T-helper 1 cell treated with Interleukin-12 subunit alpha and Interleukin-12 subunit beta and Interleukin-4 antibody, amounts not matched to agents 30 ng/mL and 1 ng/mL, for 36 hours (primary cell): ENCODE measurements around the gene SSU72. TPM values are rescaled to one million over a fixed set of nuclear protein-coding genes. Genes with fewer than 3 reads are reported as not detected.

Experiments
- intact Hi-C: fragments of 100-400 bp; cut with micrococcal nuclease; formaldehyde crosslinking; loops from one replicate; pipeline ENCODE4 v1.15.1; 2024
- total RNA-seq: library from RNA; stranded (reverse); gene quantifications from 2 replicates; pipeline ENCODE4 v1.2.3, GENCODE V29; 2022

The SSU72 gene
- total RNA-seq, 1 donor from 2014 or later, result 138 TPM

DNA sequence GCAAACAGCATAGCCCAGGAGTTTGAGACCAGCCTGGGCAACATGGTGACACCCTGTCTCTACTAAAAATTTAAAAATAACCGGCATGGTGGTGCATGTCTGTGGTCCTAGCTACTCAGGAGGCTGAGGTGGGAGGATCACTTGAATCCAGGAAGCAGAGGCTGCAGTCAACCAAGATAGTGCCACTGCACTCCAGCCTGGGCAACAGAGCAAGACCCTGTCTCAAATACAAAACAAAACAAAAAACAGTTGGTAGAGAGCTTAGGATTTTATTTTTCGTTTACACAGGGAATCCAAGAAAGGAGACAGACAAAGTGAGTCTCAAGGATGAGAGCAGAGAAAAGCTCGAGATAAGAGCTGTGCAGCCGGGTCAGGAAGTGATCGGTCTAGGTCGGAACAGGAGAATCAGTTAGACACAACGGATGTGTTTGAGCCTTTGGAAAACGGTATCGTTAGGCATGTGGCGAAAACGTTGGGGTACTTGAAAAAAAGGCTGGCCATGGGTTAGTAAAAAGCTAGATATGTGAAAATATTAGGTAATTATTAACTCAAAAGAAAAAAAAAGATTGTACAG lies 38.9 kb upstream of the SSU72 start:
- intact Hi-C loops, result loop anchor here (2.0 kb wide), 2 partner anchors 17 to 305 kb away; partner anchors contain the start of gene PUSL1

DNA sequence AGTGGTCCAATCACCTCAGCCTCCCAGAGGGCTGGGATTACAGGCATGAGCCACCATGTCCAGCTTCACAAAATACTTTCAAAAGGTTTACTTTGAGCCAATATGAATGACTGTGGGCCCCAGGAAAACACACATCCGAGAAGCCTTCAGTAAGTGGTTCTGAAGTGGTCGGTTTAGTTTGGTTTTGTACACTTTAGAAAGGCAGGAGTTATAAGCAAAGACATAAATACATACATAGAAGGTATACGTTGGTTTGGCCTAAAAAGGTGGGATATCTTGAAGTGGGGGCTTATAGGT lies 37.4 kb upstream of the SSU72 start:
- intact Hi-C loops, result no loop called here

DNA sequence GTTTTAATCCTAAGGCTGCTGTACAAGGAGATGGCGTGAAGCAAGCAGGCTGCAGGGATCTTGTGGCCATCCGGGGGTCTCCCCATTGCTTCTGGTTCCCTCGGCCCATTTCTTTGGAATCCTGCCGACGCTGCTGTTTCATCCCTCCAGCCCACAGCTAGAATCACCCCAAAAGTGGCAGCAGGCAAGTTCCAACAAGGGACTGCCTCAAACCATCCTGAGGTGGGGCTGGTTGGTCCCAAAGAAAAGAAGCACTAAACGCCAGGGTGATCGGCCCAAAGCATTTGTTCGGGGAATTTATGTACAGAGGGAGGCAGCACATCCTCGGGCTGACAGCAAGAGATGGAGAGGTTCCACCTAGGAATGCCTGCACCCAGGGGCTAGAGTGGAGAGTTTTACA lies 36.1 kb upstream of the SSU72 start:
- intact Hi-C loops, result no loop called here

DNA sequence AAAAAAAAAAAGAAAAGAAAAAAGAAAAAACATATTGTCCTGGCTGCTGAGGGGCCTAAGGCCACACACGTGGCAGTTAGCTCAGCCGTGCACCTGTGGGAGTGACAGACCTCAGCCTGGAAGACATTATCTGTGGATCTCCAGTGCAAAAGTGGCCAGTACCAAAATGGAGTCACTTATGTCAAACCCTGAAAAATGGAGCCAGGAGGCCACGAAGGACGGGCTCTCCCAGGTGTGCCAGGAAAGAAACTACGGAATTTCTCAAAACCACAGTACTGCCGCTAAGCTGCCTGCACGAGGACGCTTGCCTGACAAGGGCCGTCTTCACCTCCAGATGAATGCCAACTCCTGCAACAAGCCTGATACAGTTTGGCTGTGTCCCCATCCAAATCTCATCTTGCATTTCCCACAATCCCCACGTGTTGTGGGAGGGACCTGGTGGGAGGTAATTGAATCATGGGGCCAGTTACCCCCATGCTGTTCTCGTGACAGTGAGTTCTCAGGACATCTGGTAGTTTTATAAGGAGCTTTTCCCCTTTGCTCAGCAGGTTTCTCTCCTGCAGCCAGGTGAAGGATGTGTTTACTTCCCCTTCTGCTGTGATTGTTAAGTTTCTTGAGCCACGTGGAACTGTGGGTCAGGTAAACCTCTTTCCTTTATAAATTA lies 35.3 kb upstream of the SSU72 start:
- intact Hi-C loops, result no loop called here

DNA sequence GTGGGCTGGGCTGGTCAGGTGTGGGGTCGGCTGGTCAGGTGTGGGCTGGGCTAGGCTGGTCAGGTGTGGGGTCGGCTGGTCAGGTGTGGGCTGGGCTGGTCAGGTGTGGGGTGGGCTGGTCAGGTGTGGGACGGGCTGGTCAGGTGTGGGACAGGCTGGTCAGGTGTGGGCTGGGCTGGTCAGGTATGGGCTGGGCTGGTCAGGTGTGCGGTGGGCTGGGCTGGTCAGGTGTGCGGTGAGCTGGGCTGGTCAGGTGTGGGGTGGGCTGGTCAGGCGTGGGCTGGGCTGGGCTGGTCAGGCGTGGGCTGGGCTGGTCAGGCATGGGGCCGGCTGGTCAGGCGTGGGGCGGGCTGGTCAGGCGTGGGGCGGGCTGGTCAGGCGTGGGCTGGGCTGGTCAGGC lies 31.6 kb upstream of the SSU72 start:
- intact Hi-C loops, result no loop called here

DNA sequence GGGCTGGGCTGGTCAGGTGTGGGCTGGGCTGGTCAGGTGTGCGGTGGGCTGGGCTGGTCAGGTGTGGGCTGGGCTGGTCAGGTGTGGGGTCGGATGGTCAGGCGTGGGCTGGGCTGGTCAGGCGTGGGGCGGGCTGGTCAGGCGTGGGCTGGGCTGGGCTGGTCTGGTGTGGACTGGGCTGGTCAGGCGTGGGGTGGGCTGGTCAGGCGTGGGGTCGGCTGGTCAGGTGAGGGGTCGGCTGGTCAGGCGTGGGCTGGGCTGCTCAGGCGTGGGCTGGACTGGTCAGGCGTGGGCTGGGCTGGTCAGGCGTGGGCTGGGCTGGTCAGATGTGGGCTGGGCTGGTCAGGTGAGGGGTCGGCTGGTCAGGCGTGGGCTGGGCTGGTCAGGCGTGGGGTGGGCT lies 31.1 kb upstream of the SSU72 start:
- intact Hi-C loops, result no loop called here

DNA sequence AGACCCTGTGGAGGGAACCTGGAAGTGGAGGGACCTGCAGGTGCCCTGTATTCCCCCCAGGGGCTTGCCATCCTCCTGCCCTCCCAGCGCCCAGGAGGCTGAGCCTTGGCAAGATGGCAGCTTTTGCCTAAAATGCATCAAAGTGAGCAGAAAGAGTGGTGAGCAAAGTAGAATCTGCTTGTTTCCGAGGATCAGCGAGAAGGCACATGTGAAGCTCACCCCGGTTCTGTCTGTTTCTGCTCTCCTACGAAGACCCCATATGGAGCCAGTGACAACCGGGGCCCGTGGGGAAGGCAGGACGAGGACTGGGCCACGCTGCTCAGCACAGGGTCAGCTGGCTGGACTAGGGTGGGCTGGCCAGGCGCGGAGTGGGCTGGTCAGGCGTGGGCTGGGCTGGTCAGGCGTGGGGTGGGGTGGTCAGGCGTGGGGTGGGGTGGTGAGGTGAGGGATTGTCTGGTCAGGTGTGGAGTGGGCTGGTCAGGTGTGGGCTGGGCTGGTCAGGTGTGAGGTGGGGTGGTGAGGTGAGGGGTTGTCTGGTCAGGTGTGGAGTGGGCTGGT lies 30.4 kb upstream of the SSU72 start:
- intact Hi-C loops, result no loop called here

DNA sequence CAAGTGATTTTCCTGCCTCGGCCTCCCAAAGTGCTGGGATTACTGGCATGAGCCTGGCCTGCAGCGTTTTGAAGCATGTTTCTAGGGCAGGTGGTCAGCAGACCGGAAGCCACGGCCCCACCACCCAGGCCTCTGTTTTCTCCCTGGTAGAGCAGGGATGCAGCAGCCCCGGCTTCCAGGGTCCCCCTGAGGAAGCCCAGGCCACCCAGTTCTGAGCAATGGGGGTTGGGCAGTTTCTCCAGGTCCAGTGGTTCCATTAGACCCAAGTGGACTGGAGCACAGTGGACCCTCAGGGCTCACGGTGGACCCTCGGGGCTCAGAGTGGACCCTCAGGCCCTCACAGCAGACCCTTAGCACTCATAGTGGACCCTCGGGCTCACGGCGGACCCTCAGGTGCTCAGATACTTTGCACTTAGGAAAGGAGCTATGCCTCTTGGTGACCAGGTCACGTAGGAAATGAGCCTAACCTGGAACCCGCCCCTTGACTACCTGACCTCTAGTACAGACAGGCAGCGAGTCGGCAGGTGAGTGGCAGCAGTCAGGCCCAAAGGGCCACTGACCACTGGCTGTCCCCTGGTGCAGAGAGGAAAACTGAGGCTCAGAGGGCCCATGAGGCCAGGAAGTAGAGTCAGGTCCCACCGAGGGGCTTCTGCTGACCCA lies 29.8 kb upstream of the SSU72 start:
- intact Hi-C loops, result no loop called here

DNA sequence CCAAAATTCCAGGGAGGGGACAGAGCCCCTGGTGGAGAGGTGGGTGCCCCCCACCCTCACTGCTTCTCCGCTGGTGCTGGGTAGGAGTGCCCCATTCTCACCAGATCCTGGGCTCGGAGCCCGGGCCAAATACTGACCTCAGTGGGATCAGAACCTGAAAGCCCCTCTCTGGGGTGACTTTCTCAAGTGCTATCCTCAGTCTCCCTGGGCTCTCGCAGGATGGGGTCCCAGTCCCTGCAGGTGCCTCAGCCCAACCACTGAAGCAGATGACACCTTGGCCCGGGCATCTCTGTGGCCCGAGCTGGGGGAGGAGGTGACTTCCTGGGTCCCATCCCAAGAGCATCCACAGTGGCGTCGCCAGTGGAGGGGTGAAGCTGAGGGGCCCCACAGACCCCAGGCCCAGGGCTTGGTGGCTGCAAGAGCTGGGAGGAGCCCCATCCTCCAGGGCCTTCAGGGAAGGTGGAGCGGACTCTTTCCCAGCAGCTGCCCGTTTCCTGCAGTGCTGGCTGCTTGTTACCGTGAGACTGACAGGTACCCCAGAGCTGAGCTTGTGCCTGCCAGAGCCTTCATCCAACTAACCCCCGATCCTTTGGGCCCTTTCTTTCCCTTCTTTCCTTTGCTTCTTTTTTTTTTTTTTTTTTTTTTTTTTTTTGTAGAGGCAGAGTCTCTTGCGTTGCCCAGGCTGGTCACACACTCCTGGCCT lies 29.2 kb upstream of the SSU72 start:
- intact Hi-C loops, result no loop called here

DNA sequence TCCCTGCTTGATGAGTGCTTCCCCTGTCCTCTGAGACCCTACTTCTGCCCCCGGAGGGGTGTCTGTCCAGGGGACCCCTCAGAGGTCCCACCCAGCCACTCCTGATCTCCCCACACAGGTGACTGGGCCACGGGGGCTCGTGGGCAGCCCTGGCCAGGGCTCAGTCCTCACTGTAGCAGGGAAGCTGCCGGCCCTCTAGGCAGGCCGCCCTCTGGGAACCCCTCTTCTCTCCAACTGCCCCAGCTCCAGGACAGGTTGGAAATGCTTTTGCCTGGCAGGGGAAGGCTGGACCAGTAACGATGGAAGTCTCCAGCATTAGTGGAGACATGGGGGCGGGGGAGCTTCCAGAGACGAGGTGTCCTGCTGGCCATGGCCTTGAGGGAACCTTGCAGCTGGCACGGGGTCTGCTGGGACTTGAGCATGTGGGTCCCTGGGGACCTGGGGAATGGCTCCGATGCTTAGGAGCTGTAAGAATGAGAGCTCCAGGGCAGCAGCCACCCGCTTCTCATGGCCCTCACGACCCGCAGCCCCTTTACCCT lies 28.4 kb upstream of the SSU72 start:
- intact Hi-C loops, result no loop called here

DNA sequence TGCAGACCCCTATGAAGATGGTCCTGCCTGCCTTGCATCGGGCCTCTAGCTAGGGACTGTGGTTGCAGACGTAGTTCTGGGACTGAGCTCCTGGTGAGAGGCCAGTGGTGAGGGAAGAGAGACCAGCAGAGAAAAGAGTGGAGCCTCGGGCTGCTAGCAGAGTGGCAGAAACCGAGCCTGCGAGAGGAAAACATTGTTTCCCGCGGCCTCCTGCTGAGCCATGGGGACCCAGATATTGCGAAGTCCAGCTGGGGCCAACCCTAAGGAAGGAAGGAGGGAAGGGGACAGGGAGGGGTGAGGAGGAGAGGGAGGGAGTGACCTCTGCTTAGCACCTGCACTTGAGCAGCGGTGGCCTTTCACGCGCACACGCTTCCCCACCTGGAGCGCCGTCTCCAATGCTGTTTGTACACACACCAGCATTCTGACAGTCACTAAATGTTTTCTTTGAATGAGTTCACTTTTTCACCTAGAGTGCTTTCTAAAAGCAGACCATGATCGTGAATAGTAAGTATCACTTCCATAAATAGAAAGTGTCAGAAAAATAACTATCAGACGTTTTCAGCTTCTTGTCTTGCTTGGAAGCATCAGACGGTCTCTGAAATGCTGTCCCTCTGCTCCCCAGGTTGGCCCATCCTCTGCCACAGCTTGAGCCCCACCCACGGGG lies 27.8 kb upstream of the SSU72 start:
- intact Hi-C loops, result no loop called here

DNA sequence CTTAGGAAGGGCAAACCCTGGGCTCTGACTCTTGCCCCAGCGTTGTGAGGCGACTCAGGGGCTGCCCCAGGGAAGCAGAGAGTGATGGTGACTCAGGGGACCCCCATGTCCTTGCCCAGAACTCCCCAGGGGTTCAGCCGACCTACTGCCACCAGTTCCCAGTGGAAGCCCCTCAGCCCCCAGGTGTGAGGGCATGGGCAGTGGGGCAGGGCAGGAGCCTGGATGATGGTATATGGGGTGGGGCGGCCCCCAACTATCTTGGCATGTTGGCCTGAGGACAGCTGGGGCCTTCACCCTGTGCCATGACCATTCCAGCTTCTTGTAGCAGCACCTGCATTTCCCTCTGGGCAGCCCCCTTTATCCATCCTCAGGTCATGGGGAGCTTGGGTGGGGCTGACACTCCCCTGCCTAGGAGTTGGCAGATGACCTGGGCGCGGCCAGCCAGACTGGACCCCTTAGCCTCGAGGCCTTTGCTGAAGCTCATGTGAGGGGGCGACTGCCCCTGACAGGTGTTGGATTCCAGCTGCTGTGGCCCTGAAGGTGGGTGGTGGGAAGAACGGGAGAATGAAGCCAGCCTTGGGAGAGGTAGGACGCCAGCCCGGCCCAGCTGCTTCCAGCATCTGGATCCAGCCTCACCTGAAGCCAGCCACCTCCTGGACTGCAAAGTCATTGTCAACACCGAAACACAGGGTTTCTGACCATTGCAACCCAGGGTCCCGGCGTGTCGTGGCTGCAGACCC lies 27.1 kb upstream of the SSU72 start:
- intact Hi-C loops, result no loop called here

DNA sequence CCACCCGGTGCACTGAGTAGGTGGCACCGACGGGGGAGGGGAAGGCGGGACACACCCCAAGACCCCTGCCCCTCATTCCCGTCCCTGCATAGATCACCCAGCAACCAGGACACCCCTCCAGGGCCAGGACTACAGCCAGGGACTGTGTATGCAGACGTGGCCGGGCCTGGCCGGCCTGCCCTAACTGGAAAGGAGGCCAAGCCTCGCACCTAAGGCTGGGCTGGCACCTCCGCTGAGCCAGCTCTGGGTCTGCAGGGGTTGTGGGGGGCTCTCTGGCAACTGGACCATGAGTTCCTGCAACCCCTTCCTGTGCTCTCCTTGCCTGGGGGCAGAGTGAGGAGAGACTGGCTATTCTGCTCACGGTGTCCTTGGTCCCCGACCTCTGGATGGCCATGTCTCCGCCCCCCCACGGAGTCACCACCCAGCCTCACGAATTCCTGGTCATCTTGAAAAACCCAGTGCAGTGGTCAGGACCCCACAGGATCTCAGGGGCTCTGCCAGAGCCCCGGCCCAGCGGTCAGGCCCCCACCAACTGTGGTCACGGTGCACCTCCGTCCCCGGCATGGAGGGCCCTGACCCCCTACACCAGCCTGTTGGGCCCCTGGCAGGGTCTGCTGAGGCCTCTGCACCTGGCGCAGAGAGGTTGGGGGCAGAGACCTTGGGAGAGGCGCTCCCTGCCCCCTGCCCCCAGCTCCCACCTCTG lies 26.3 kb upstream of the SSU72 start:
- intact Hi-C loops, result no loop called here

DNA sequence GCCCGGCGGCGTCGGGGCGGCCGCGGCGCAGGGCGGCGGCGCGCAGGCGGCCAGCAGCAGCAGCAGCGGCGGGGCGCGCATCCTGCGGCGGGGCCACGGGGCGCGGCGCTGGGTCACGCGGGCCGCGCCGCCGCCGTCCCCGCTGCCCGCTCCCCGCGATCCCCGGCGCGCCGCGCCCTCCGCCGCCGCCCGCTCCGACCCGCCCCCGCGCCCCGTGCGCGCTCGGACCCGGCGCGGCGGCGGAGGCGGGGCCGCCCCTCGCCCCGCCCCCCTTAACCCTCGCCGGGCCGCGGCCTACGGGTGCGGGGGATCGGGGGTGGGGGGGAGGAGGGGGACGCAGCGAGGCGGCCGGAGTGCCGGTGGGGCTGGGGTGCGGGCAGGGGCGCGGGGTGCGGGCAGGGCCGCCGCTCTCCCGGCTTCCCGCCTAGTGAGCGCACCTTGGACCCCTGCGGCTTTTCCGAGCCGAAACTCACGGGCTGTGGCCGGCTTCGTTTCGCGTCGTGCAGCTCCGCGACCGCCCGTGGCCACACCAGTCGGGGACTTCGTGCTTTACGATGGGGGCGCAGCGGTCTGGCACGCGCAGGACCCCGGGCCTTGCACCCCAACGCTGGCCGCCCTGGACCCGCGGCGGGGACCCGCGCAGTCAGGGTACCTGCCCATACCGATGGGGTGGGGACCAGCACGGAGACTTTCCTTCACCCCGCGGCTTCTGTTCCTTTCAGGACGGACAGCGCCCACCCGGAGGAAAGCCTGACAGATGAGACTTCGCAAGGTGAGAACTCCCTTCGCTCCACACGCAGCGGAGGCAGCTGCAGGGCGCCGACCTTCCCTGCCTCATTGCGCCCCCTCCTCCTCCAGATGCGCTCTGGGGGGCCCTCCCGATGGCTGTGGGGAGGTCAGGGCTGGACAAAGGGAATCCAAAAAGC lies 25.5 kb upstream of the SSU72 start, which contains the start of gene FNDC10:
FNDC10 (minus strand) TSS at position 201 of the 926 bp plus-strand sequence; CDS start at position 81, 120 bp downstream.
- intact Hi-C loops, result no loop called here

DNA sequence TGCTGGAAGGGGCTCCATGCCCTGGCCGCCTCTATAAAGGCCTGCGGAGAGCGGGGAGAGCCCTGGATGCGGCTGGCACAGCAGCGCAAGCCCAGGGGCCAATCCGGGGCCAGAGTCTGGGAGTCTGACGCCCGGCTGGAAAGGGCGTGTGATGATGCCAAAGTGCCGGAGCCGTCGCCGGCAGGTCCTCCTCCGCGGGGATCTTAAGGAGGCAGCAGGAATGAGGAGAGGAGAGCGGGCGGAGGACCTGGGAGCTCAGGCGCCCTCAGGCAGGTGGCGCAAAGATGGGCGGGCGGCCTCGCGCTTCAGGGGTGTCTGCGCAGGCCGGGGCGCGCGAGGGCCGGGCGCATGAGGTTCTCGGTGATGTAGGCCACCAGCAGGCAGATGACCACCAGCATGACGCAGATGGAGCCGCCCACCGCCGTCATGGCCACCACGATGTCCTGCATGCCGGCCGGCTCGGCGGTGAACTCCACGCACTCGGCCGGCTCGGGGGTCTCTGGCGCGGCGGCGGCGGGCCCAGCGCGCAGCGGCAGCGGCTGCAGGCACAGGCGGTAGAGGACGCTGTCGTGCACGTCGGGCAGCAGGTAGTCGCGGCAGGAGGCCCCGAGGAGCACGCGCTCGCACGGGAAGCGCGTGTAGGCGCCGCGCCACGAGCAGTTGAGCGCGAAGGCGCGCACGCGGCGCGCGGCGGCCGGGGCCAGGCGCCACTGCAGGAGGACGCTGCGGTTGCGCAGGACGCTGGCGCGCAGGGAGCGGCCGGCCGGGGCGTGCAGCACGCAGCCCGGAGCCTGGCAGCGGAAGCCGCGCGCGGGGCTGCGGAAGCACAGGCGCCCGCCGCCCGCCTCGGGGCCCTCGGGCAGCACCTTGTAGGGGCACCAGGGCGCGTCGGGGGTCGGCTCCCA lies 24.6 kb upstream of the SSU72 start:
- intact Hi-C loops, result no loop called here

DNA sequence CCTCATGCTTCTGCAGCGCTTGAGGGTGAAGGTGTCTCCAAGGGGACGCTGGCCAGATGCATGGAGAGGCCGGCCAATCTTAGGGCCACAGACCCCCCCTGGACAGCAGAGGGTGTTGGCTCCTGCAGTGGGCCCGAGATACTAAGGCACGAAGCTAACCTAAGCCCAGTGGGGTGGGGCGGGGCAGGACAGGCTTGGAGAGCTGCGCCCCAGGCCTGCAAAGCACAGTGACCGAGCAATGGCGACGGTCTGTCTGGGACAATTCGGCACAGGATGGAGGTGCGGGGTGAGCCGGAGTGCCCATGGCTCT lies 24.0 kb upstream of the SSU72 start:
- intact Hi-C loops, result no loop called here

DNA sequence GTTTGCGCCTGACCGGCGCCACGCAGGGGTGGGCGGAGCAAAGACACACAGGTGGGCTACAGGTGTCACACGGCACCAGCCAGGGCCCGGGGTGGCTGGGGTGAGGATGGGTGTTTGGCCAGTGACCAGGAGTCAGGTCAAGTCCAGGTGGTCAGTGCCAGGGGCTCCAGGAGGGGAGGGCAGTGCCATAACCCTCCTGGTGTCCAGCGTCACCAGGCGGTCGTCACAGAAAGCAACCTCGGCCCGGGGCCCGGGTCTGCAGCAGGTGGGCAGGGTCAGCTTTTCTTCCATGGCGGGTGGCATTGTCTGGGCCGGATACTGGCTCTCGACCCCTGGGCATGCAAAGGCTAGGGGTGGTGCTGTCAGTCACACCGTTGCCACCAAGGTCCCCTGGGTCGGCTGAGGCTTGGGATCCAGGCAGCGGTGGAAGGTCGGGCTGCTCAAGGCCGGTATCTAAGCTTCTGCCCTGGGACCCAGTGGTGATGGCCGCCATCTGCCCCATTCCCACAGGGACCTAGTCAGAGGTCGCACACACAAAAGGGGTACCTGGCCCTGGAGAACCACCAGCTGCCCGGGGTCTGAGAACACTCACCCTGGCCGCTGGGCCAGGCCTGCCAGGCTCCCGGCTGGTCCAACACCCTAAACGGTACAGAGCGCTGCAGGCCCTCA lies 23.5 kb upstream of the SSU72 start:
- intact Hi-C loops, result no loop called here
